Measurements from ENCODE around the gene MRPL27. TPM values are rescaled to one million over a fixed set of nuclear protein-coding genes. Genes with fewer than 3 reads are reported as not detected.

MRPL27 gene
- total and polyA plus RNA-seq, 2 of the 4 experiments (the other 2 are of a cell fraction), result 176 to 202 TPM

GRCh38 chr17:50350733-50351132 lies 22.3 kb downstream of the MRPL27 start:
- ChIA-PET CTCF (no interaction called here), POLR2A (ENCODE audit: unreplicated experiment) (interaction anchor here (0.6 kb wide), 1 partner anchor 80 kb away, joined by 3 read pairs; no protein-coding TSS in a partner anchor)
- no peak overlapping the region for H4K5ac ChIP-seq (ENCODE audit: low read depth, low read length)
- H3K56ac ChIP-seq (ENCODE audit: extremely low read depth, insufficient read depth, low read length), result no peak overlapping the region
- no peak overlapping the region for H4K91ac ChIP-seq (ENCODE audit: insufficient read depth, low read depth, low read length)
- no peak overlapping the region for H2AK9ac ChIP-seq (replicated peaks; ENCODE audit: low read depth, low read length, poor library complexity)
- peaks cover 16% of the 10 kb centered on the region for H3K4me1 ChIP-seq (ENCODE audit: control insufficient read depth, insufficient read depth, low read length)
- TF ChIP-seq RFX5 (IDR thresholded peaks at IDR 0.05; ENCODE audit: low read depth, low read length) (no peak), RAD21 (IDR thresholded peaks at IDR 0.05; ENCODE audit: low read length) (no peak), SMC3 (IDR thresholded peaks at IDR 0.05; ENCODE audit: low read depth, low read length) (no peak), MXI1 (IDR thresholded peaks at IDR 0.05; ENCODE audit: borderline replicate concordance, low read depth, low read length) (no peak), CTCF (conservative IDR thresholded peaks at IDR 0.05; ENCODE audit: low read depth, low read length) (no peak), CHD1 (IDR thresholded peaks at IDR 0.05; ENCODE audit: low read depth, low read length) (no peak), USF2 (IDR thresholded peaks at IDR 0.05; ENCODE audit: low read depth, low read length) (no peak), CEBPB (IDR thresholded peaks at IDR 0.05; ENCODE audit: low read depth, low read length) (no peak), BHLHE40 (IDR thresholded peaks at IDR 0.05; ENCODE audit: low read depth, low read length) (no peak), ELK1 (IDR thresholded peaks at IDR 0.05; ENCODE audit: borderline replicate concordance, low read depth, low read length) (no peak)
- no peak overlapping the region for H2BK20ac ChIP-seq (ENCODE audit: low read depth, low read length)
- no peak overlapping the region for H2BK5ac ChIP-seq (ENCODE audit: low read depth, low read length, poor library complexity, severe bottlenecking)
- no TSS peak for BruUV-seq (replicated peaks)
- WGBS, 2 experiments (ENCODE audit: extremely low coverage in 2 of 2, insufficient read length in 1 of 2), result 92 to 100% methylated on average over 1 to 2 of the region's 2 CpGs
- no peak overlapping the region for H3K4ac ChIP-seq (ENCODE audit: low read depth, low read length)
- no peak overlapping the region for H2BK15ac ChIP-seq (ENCODE audit: low read depth, low read length)
- intact Hi-C loops (cut with micrococcal nuclease) (no loop called here), dilution Hi-C loops (cut with HindIII; ENCODE audit: low sequenced_read_pairs, unreplicated experiment) (no loop called here), in situ Hi-C loops (cut with MboI; ENCODE audit: low sequenced_read_pairs) (no loop called here)
- no peak overlapping the region for H3K4me3 ChIP-seq (ENCODE audit: insufficient read depth, low read depth, low read length)
- H3K14ac ChIP-seq (replicated peaks; ENCODE audit: low read depth, low read length), result no peak overlapping the region
- peaks cover 45% of the 10 kb centered on the region for H4K20me1 ChIP-seq (ENCODE audit: insufficient read depth, low read length)
- H3K79me1 ChIP-seq (ENCODE audit: low read depth in 1 of 2, low read length in 2 of 2), result peaks cover 38 to 72% of the 10 kb centered on the region in 2 experiments
- no peak overlapping the region for H3K27ac ChIP-seq (ENCODE audit: insufficient read depth, low read length)
- no peak overlapping the region for H4K8ac ChIP-seq (ENCODE audit: low read depth in 2 of 2, low read length in 2 of 2)
- no peak overlapping the region for H3K4me2 ChIP-seq (ENCODE audit: low read depth, low read length)
- no peak overlapping the region for H3K18ac ChIP-seq (ENCODE audit: low read depth, low read length)
- peaks cover 28% of the 10 kb centered on the region for H3K36me3 ChIP-seq (ENCODE audit: control insufficient read depth, insufficient read depth, low read length)
- H3K9me3 ChIP-seq (ENCODE audit: control insufficient read depth, insufficient read depth, low read length), result no peaks in the 10 kb centered on the region
- H2AK5ac ChIP-seq (ENCODE audit: low read depth, low read length), result no peak overlapping the region
- ATAC-seq (ENCODE audit: low read depth) (no peak), DNase-seq (no peak)
- H3K27me3 ChIP-seq (ENCODE audit: control insufficient read depth, insufficient read depth, low read length), result no peaks in the 10 kb centered on the region
- H2BK120ac ChIP-seq (ENCODE audit: low read depth, low read length), result no peak overlapping the region
- no peak overlapping the region for H3K9ac ChIP-seq (ENCODE audit: low read depth, low read length)
- H2AFZ ChIP-seq (replicated peaks; ENCODE audit: low read length, poor library complexity), result peak overlapping the region; percentile 15
- peaks cover 26% of the 10 kb centered on the region for H3K9me1 ChIP-seq (ENCODE audit: insufficient read depth, low read length)
- H3K23ac ChIP-seq (ENCODE audit: low read depth, low read length), result no peak overlapping the region
